MCF 10A (cell line): ENCODE results near the gene RAB25. TPM values are rescaled to one million over a fixed set of nuclear protein-coding genes. Genes with fewer than 3 reads are reported as not detected.

Experiments
- BruUV-seq: library from RNA; stranded (reverse); fragments of 400-500 nt; replicated peaks from 2 replicates; lab custom pipeline; 2021; lab: Mats Ljungman, UMichigan
- CTCF ChIA-PET: fragments of 300-600 bp; sonication (Branson Sonifier 250); formaldehyde crosslinking; extraction: SDS; loops from one replicate; lab custom pipeline; 2021; ENCODE audit warnings: antibody characterized with exemption, inconsistent platforms; lab: Yijun Ruan, JAX
- POLR2A ChIA-PET: fragments of 300-600, 350-650 bp; sonication (Branson Sonifier 250); formaldehyde crosslinking; extraction: SDS; loops from one replicate; lab custom pipeline; 2020; ENCODE audit warnings: antibody characterized with exemption, inconsistent platforms; lab: Yijun Ruan, JAX
- DNase-seq: peaks from one replicate; pipeline ENCODE4 v3.0.0-alpha.2; 2018; ENCODE audit not compliant: unreplicated experiment
- H3K27ac Mint-ChIP-seq: one replicate; pipeline ENCODE4 v1.8.0; 2022; ENCODE audit warnings: mild to moderate bottlenecking, low read depth, mixed read lengths; ENCODE audit not compliant: unreplicated experiment
- H3K27me3 Mint-ChIP-seq: one replicate; pipeline ENCODE4 v1.8.0; 2022; ENCODE audit warnings: mixed read lengths; ENCODE audit not compliant: insufficient read depth, unreplicated experiment
- H3K36me3 Mint-ChIP-seq: one replicate; pipeline ENCODE4 v1.8.0; 2022; ENCODE audit warnings: mild to moderate bottlenecking, moderate library complexity, mixed read lengths; ENCODE audit not compliant: insufficient read depth, unreplicated experiment
- H3K4me1 Mint-ChIP-seq: one replicate; pipeline ENCODE4 v1.8.0; 2022; ENCODE audit warnings: mixed read lengths; ENCODE audit not compliant: insufficient read depth, unreplicated experiment
- H3K4me3 Mint-ChIP-seq: one replicate; pipeline ENCODE4 v1.8.0; 2022; ENCODE audit warnings: mild to moderate bottlenecking, moderate library complexity, mixed read lengths; ENCODE audit not compliant: unreplicated experiment
- H3K9me3 Mint-ChIP-seq: one replicate; pipeline ENCODE4 v1.8.0; 2022; ENCODE audit warnings: mixed read lengths; ENCODE audit not compliant: unreplicated experiment
- CTCF ChIP-seq: fragments of 200-600 bp; IDR thresholded peaks from one replicate; pipeline ENCODE4 v1.8.0; 2022; ENCODE audit warnings: antibody characterized with exemption, mild to moderate bottlenecking; ENCODE audit not compliant: unreplicated experiment
- intact Hi-C: fragments of 100-400 bp; cut with micrococcal nuclease; formaldehyde crosslinking; loops from 2 replicates; pipeline ENCODE4 v1.14.1; 2022
- total RNA-seq: library from RNA; stranded (reverse); gene quantifications from 2 replicates; pipeline ENCODE4 v1.2.3, GENCODE V29; 2022

Gene RAB25
- total RNA-seq, 1 experiment from 2014 or later: 5.5 TPM

GRCh38 chr1:156063997-156064285 is 3.0 kb downstream of the RAB25 start:
- DNase-seq: no peak
- no peaks in the 10 kb centered on the region for H3K36me3 Mint-ChIP-seq
- H3K4me1 Mint-ChIP-seq: peaks cover 19% of the 10 kb centered on the region
- no TSS peak for BruUV-seq
- no peaks in the 10 kb centered on the region for H3K9me3 Mint-ChIP-seq
- ChIA-PET POLR2A (interaction anchor here (0.8 to 0.9 kb wide), 2 partner anchors 14 to 174 kb away, joined by 3 read pairs; no protein-coding TSS in a partner anchor), CTCF (interaction anchor here (0.6 to 3.5 kb wide), 4 partner anchors 43 to 161 kb away, joined by 3 to 12 read pairs (median 6); partner anchors contain the start of gene SSR2)
- H3K27me3 Mint-ChIP-seq: no peaks in the 10 kb centered on the region
- H3K27ac Mint-ChIP-seq: no peak overlapping the region
- H3K4me3 Mint-ChIP-seq: no peak overlapping the region
- TF ChIP-seq CTCF: no peak
- intact Hi-C loops: no loop called here

GRCh38 chr1:156064615-156065014 is 3.7 kb downstream of the RAB25 start:
- no peaks in the 10 kb centered on the region for H3K27me3 Mint-ChIP-seq
- ChIA-PET CTCF (interaction anchor here (0.5 to 3.5 kb wide), 13 partner anchors 10 to 1818 kb away, joined by 3 to 24 read pairs (median 4); partner anchors contain the start of gene SSR2), POLR2A (interaction anchor here (0.8 kb wide), 1 partner anchor 174 kb away, joined by 3 read pairs; no protein-coding TSS in a partner anchor)
- no peak for TF ChIP-seq CTCF
- no TSS peak for BruUV-seq
- H3K36me3 Mint-ChIP-seq: no peaks in the 10 kb centered on the region
- intact Hi-C loops: no loop called here
- H3K27ac Mint-ChIP-seq: no peak overlapping the region
- no peak overlapping the region for H3K4me3 Mint-ChIP-seq
- H3K4me1 Mint-ChIP-seq: peaks cover 19% of the 10 kb centered on the region
- DNase-seq: no peak
- no peaks in the 10 kb centered on the region for H3K9me3 Mint-ChIP-seq

GRCh38 chr1:156065212-156065611 is 4.3 kb downstream of the RAB25 start:
- Mint-ChIP-seq H3K36me3 (no peaks in the 10 kb centered on the region), H3K27me3 (no peaks in the 10 kb centered on the region), H3K4me1 (peaks cover 19% of the 10 kb centered on the region), H3K4me3 (no peak overlapping the region), H3K9me3 (no peaks in the 10 kb centered on the region), H3K27ac (no peak overlapping the region)
- CTCF ChIA-PET: interaction anchor here (0.5 to 3.5 kb wide), 22 partner anchors 9 to 1818 kb away, joined by 3 to 24 read pairs (median 4); partner anchors contain the start of genes MEX3A and SSR2
- no TSS peak for BruUV-seq
- no peak for TF ChIP-seq CTCF
- no peak for DNase-seq
- intact Hi-C loops: no loop called here
- POLR2A ChIA-PET: interaction anchor here (1.6 kb wide), 1 partner anchor 131 kb away, joined by 6 read pairs; the partner anchor contains the start of gene KHDC4

GRCh38 chr1:156065871-156066270 is 4.9 kb downstream of the RAB25 start:
- intact Hi-C loops: loop anchor here (1.0 kb wide), 2 partner anchors 65 to 128 kb away; no protein-coding TSS in a partner anchor
- Mint-ChIP-seq H3K36me3 (no peaks in the 10 kb centered on the region), H3K4me1 (peaks cover 18% of the 10 kb centered on the region), H3K27ac (no peak overlapping the region), H3K4me3 (no peak overlapping the region), H3K9me3 (no peaks in the 10 kb centered on the region), H3K27me3 (no peaks in the 10 kb centered on the region)
- TF ChIP-seq CTCF: no peak
- ChIA-PET POLR2A (interaction anchor here (0.7 to 1.6 kb wide), 2 partner anchors 12 to 132 kb away, joined by 3 to 6 read pairs; partner anchors contain the start of genes KHDC4 and UBQLN4), CTCF (interaction anchor here (0.6 to 3.5 kb wide), 31 partner anchors 8 to 818 kb away, joined by 3 to 24 read pairs (median 4); partner anchors contain the start of genes MEX3A and SSR2)
- no peak for DNase-seq
- BruUV-seq: no TSS peak
